Spleen (tissue), 11 donors: ENCODE measurements around the gene MRPL21. TPM values are rescaled to one million over a fixed set of nuclear protein-coding genes. Genes with fewer than 3 reads are reported as not detected.

Experiments
- DNase-seq: peaks from one replicate; pipeline ENCODE4 v3.0.0-alpha.2; 2020
- H3K27ac ChIP-seq, 8 donors: fragments of 200-600 bp; sonication (generic) in 7 of 8; 1 replicate in 4 of 8; 2 replicates in 4 of 8; pipeline versions ENCODE4 v1.5.0 to v1.8.0; 2016 to 2021; ENCODE audit warnings: inconsistent platforms in 4 of 8, mild to moderate bottlenecking in 4 of 8, moderate library complexity in 1 of 8
- H3K27me3 ChIP-seq, 7 donors: fragments of 200-600 bp; sonication (generic) in 6 of 7; replicated peaks in 1 of 7; 1 replicate in 4 of 7; 2 replicates in 3 of 7; pipeline versions ENCODE4 v1.5.0 to v1.8.0; 2016 to 2021; ENCODE audit warnings: inconsistent platforms in 3 of 7, mild to moderate bottlenecking in 1 of 7
- H3K36me3 ChIP-seq, 6 donors: fragments of 200-600 bp; sonication (generic) in 5 of 6; 1 replicate in 4 of 6; 2 replicates in 2 of 6; pipeline versions ENCODE4 v1.5.0 to v1.8.0; 2016 to 2021; ENCODE audit warnings: inconsistent platforms in 2 of 6
- H3K4me1 ChIP-seq, 6 donors: fragments of 200-600 bp; sonication (generic) in 5 of 6; 1 replicate in 3 of 6; 2 replicates in 3 of 6; pipeline versions ENCODE4 v1.5.0 to v1.8.0; 2016 to 2021; ENCODE audit warnings: inconsistent platforms in 3 of 6
- H3K4me3 ChIP-seq, 8 donors: fragments of 200-600 bp; sonication (generic) in 7 of 8; 1 replicate in 4 of 8; 2 replicates in 4 of 8; pipeline versions ENCODE4 v1.5.0 to v1.8.0; 2016 to 2021; ENCODE audit warnings: inconsistent platforms in 4 of 8, mild to moderate bottlenecking in 4 of 8, moderate library complexity in 2 of 8
- H3K9me3 ChIP-seq, 8 donors: fragments of 200-600 bp; sonication (generic) in 7 of 8; 1 replicate in 4 of 8; 2 replicates in 4 of 8; pipeline versions ENCODE4 v1.5.0 to v1.8.0; 2016 to 2021; ENCODE audit warnings: inconsistent platforms in 4 of 8
- POLR2A ChIP-seq, 3 donors: fragments of 450-650 bp; IDR thresholded peaks; one replicate each; pipeline ENCODE4 v1.5.1; 2017; ENCODE audit warnings: antibody characterized with exemption in 3 of 3, mild to moderate bottlenecking in 1 of 3
- POLR2AphosphoS5 ChIP-seq, 3 donors: sonication (generic); formaldehyde crosslinking; IDR thresholded peaks; one replicate each; pipeline ENCODE4 v1.5.1; 2017; ENCODE audit warnings: antibody characterized with exemption in 3 of 3
- WGBS, 5 donors: extraction: QIAGEN DNeasy Blood & Tissue Kit in 3 of 5; methylation state at CpG; one replicate each; pipeline versions ENCODE4 v1.1.5 to v1.1.7; 2013 to 2018; 5-methylcytosine and 5-hydroxymethylcytosine counted together
- intact Hi-C: fragments of 100-400 bp; cut with DNase I; formaldehyde crosslinking; loops from one replicate; pipeline ENCODE4 v1.15.0; 2023; ENCODE audit warnings: low total_unique reads
- polyA plus RNA-seq, 3 donors: library from polyadenylated mRNA; stranded (reverse); fragments of 200-250 nt; gene quantifications; one replicate each; pipeline ENCODE4 v1.2.1, GENCODE V29; 2013
- total RNA-seq, 7 donors: library from RNA; depleted of rRNA in 3 of 7; stranded (reverse); fragments of >200 nt in 3 of 7; fragmentation: NEBNext Ultra II Directional in 4 of 7; extraction: Animal tissue kit (Norgen Biotek cat#: 25700) in 4 of 7; gene quantifications; one replicate each; pipeline versions ENCODE4 v1.1.0 to v1.2.1, GENCODE V29; 2016 to 2021
- TF ChIP-seq, protein P1 (sequence below), 11 experiments: fragments of 200-600 bp in 7 of 11; fragments of 450-650 bp in 4 of 11; sonication (generic) in 4 of 11; IDR thresholded peaks in 8 of 11; conservative IDR thresholded peaks in 3 of 11; 1 replicate in 7 of 11; 2 replicates in 4 of 11; pipeline versions ENCODE4 v1.4.0 to v1.8.0; 2016 to 2021; ENCODE audit warnings: antibody characterized with exemption in 11 of 11, inconsistent platforms in 4 of 11, mild to moderate bottlenecking in 1 of 11
- donor health status: healthy with polysubstance abuse.
- donor health status: DM: no; HTN: no; CAD: no; lungs with moderate emphysema.
- donor health status: DM: no; HTN: no; CAD: no.
- donor health status: Bipolar disorder and iron deficiency.
- donor health status: healthy.
- donor health status: DM: no; HTN: no; CAD: no.
- donor health status: DM: yes; HTN: yes; CAD: no.

The MRPL21 gene
- total and polyA plus RNA-seq, 10 donors = 11.2 to 81.0 (median 34.0) TPM

GRCh38 chr11:68942751-68943271 lies 39.2 kb upstream of the MRPL21 start:
- TF ChIP-seq, protein P1, sequence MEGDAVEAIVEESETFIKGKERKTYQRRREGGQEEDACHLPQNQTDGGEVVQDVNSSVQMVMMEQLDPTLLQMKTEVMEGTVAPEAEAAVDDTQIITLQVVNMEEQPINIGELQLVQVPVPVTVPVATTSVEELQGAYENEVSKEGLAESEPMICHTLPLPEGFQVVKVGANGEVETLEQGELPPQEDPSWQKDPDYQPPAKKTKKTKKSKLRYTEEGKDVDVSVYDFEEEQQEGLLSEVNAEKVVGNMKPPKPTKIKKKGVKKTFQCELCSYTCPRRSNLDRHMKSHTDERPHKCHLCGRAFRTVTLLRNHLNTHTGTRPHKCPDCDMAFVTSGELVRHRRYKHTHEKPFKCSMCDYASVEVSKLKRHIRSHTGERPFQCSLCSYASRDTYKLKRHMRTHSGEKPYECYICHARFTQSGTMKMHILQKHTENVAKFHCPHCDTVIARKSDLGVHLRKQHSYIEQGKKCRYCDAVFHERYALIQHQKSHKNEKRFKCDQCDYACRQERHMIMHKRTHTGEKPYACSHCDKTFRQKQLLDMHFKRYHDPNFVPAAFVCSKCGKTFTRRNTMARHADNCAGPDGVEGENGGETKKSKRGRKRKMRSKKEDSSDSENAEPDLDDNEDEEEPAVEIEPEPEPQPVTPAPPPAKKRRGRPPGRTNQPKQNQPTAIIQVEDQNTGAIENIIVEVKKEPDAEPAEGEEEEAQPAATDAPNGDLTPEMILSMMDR (IDR thresholded peaks at IDR 0.05 in 8 of 11, conservative IDR thresholded peaks at IDR 0.05 in 3 of 11) = no peak
- TF ChIP-seq POLR2AphosphoS5 (IDR thresholded peaks at IDR 0.05) = peak in 1 of 3 donors; percentile 8
- H3K27me3 ChIP-seq = no peaks in the 10 kb centered on the region
- intact Hi-C loops = no loop called here
- WGBS, 5 donors = 53 to 82% (median 69%) methylated on average over 5 to 9 of the region's 9 CpGs
- no peak overlapping the region for H3K4me3 ChIP-seq
- no peaks in the 10 kb centered on the region for H3K9me3 ChIP-seq
- DNase-seq = peak; percentile 69
- H3K36me3 ChIP-seq = peaks cover 0 to 45% (median 25%) of the 10 kb centered on the region in 6 donors
- no peaks in the 10 kb centered on the region for H3K4me1 ChIP-seq
- peak overlapping the region in 1 of 8 donors; percentile 26 for H3K27ac ChIP-seq

DNA sequence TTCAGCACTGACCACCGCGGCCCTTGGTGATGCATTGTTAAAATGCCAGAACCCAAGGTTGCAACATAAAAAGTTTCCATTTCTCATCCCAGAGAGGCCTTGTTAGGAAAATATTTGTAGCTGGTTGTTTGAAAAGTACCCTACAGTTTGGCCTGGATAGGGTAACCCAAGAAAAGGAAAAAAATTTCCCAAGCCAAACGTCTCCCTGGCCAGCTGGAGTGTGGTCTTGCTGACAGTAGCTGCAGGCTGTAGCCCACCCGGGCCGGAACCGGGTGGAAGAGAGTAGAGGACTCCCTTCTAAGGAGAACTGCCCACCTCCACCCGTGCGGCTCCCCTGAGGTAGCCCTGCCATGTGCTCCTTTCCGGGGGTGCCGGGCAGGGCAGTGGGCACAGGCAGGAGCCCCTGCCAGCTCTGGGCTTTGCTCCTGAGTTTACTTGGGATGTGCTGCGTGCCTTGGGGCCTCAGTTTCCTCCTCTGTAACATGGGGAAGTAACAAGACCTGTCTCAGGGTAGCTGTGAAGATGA lies 38.5 kb upstream of the MRPL21 start:
- H3K4me1 ChIP-seq = no peaks in the 10 kb centered on the region
- H3K4me3 ChIP-seq = no peak overlapping the region
- peaks cover 0 to 52% (median 32%) of the 10 kb centered on the region in 6 donors for H3K36me3 ChIP-seq
- WGBS, 5 donors = 80 to 89% (median 81%) methylated on average over 10 to 11 of the region's 11 CpGs
- TF ChIP-seq POLR2AphosphoS5 (IDR thresholded peaks at IDR 0.05) (no peak), POLR2A (IDR thresholded peaks at IDR 0.05) (no peak)
- TF ChIP-seq, protein P1 (IDR thresholded peaks at IDR 0.05 in 8 of 11, conservative IDR thresholded peaks at IDR 0.05 in 3 of 11) = no peak
- peak; percentile 61 for DNase-seq
- peak overlapping the region in 1 of 8 donors; percentile 26 for H3K27ac ChIP-seq
- no peaks in the 10 kb centered on the region for H3K9me3 ChIP-seq
- intact Hi-C loops = no loop called here
- no peaks in the 10 kb centered on the region for H3K27me3 ChIP-seq

GRCh38 chr11:68941324-68942094 lies 37.9 kb upstream of the MRPL21 start:
- H3K27me3 ChIP-seq = no peaks in the 10 kb centered on the region
- intact Hi-C loops = no loop called here
- H3K36me3 ChIP-seq = peaks cover 0 to 58% (median 38%) of the 10 kb centered on the region in 6 donors
- 91 to 94% (median 93%) methylated on average over 15 to 18 of the region's 18 CpGs for WGBS, 5 donors
- no peaks in the 10 kb centered on the region for H3K4me1 ChIP-seq
- TF ChIP-seq POLR2A (IDR thresholded peaks at IDR 0.05) (no peak), POLR2AphosphoS5 (IDR thresholded peaks at IDR 0.05) (no peak)
- TF ChIP-seq, protein P1 (IDR thresholded peaks at IDR 0.05 in 8 of 11, conservative IDR thresholded peaks at IDR 0.05 in 3 of 11) = no peak
- H3K27ac ChIP-seq = no peak overlapping the region
- DNase-seq = peak; percentile 63
- no peak overlapping the region for H3K4me3 ChIP-seq
- H3K9me3 ChIP-seq = no peaks in the 10 kb centered on the region
